Activated CD4-positive, alpha-beta T cell treated with anti-CD3 and anti-CD28 coated beads, Interleukin-2, Interleukin-6, amounts not matched to agents 100 ng/mL and 50 ng/mL, durations not matched to agents 16 hours and 8 hours (primary cell): ENCODE results near the gene HELZ2.
"Not testable (repeated sequence)": the region's sequence is repeated elsewhere in the genome, so short reads cannot be mapped to it uniquely, and the experiment has no call there.

ENCODE experiments used
- DNase-seq: peaks from one replicate; pipeline ENCODE4 v3.0.0-alpha.2; 2020

Gene HELZ2

GRCh38 chr20:63574156-63574828, at the start of gene HELZ2:
TSS of gene HELZ2 (minus strand) at chr20:63574239. CDS start at chr20:63572385, 1,854 bp downstream.
- DNase-seq, result peak; percentile 62

GRCh38 chr20:63622732-63623131, 48.7 kb upstream of the HELZ2 start:
- DNase-seq, result no peak

GRCh38 chr20:63622096-63622495, 48.1 kb upstream of the HELZ2 start:
- no peak for DNase-seq

GRCh38 chr20:63620991-63621390, 47.0 kb upstream of the HELZ2 start:
- DNase-seq, result no peak

- DNase-seq, result no peak
Measured at GRCh38 chr20:63619505-63619904, 45.5 kb upstream of the HELZ2 start.

GRCh38 chr20:63619086-63619485, 45.0 kb upstream of the HELZ2 start:
- no peak for DNase-seq

GRCh38 chr20:63618291-63618980, 44.4 kb upstream of the HELZ2 start:
- DNase-seq, result no peak

- no peak for DNase-seq
Measured at GRCh38 chr20:63617876-63618265, 43.8 kb upstream of the HELZ2 start.

- DNase-seq, result no peak
Measured at GRCh38 chr20:63617092-63617875, 43.2 kb upstream of the HELZ2 start.

- not testable (repeated sequence) for DNase-seq
Measured at GRCh38 chr20:63613863-63614594, 40.0 kb upstream of the HELZ2 start.

- DNase-seq, result no peak
Measured at GRCh38 chr20:63612276-63612931, 38.4 kb upstream of the HELZ2 start.

GRCh38 chr20:63611646-63612045, 37.6 kb upstream of the HELZ2 start:
- no peak for DNase-seq

- no peak for DNase-seq
Measured at GRCh38 chr20:63610581-63611435, 36.8 kb upstream of the HELZ2 start.

GRCh38 chr20:63606686-63607085, 32.6 kb upstream of the HELZ2 start:
- DNase-seq, result no peak

- DNase-seq, result no peak
Measured at GRCh38 chr20:63602321-63602720, 28.3 kb upstream of the HELZ2 start.

GRCh38 chr20:63601679-63602078, 27.6 kb upstream of the HELZ2 start:
- peak; percentile 37 for DNase-seq

- DNase-seq, result no peak
Measured at GRCh38 chr20:63599396-63600050, 25.5 kb upstream of the HELZ2 start.

- no peak for DNase-seq
Measured at GRCh38 chr20:63598479-63599395, 24.7 kb upstream of the HELZ2 start.

GRCh38 chr20:63597651-63598478, 23.8 kb upstream of the HELZ2 start:
- DNase-seq, result no peak
